Measurements from ENCODE around the gene SORCS2. TPM values are rescaled to one million over a fixed set of nuclear protein-coding genes. Genes with fewer than 3 reads are reported as not detected.

SORCS2 gene
- total and polyA plus RNA-seq, 2 of the 8 experiments (the other 6 are each of a cell fraction or from before 2014, with no cell fraction given): 0.36 to 1.8 TPM

DNA sequence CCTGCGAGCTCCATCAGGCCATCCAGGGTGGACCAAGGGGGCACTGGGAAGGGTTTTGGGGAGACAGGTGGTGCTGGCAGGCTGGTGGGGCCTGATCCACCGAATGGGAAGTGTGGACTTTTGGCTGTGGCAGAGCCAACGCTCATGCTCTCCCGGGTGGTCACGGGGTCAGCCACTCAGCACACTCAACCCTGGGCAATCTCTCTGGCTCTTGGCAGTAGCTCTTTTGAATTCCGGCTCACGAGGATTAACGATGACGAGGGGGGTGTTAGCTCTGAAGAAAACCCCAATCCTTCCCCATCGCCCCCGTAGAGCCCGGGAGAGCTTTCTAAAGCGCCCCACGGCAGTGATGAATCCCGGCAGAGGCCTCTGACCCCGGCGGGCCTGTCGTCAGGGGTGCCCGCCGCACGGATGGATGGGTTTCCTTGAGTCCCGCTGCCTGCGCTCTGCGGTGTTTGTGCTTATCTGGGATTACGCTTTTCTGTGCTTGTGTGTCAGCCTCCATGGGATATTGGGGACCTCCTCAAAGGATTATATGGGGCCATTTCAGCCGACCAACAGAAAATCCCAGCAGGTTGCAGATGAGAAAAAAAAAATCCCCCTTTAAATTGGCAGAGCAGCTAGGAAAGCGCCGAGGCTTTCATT is 399.2 kb downstream of the SORCS2 start:
- no peak overlapping the region for H2BK5ac ChIP-seq (ENCODE audit: low read depth, low read length)
- DNase-seq (ENCODE audit: low read depth in 1 of 2, low spot score in 2 of 2) (no peak), FAIRE-seq (no peak)
- no peak overlapping the region for H3K9ac ChIP-seq (replicated peaks in 1 of 4; ENCODE audit: extremely low read depth in 1 of 4, low read depth in 3 of 4, low read length in 3 of 4)
- no peak overlapping the region for H4K91ac ChIP-seq (replicated peaks; ENCODE audit: insufficient read length, low read length)
- TF ChIP-seq RXRA (IDR thresholded peaks at IDR 0.05; ENCODE audit: insufficient read depth, low read depth, low read length) (no peak), BACH1 (IDR thresholded peaks at IDR 0.05; ENCODE audit: low read length) (no peak), HDAC6 (IDR thresholded peaks at IDR 0.05; ENCODE audit: low read depth, low read length) (no peak), SP2 (IDR thresholded peaks at IDR 0.05; ENCODE audit: low read length) (no peak), CHD1 (IDR thresholded peaks at IDR 0.05; ENCODE audit: low read depth, low read length) (no peak), BCL11A (IDR thresholded peaks at IDR 0.05; ENCODE audit: low read depth in 2 of 2, low read length in 2 of 2) (no peak), TAF1 (IDR thresholded peaks at IDR 0.05; ENCODE audit: low read depth, low read length) (no peak), CBX8 (IDR thresholded peaks at IDR 0.05; ENCODE audit: borderline replicate concordance, low read depth, low read length) (no peak), GABPA (IDR thresholded peaks at IDR 0.05; ENCODE audit: borderline replicate concordance, insufficient read depth, low read length) (no peak), TAF7 (optimal IDR thresholded peaks at IDR 0.05; ENCODE audit: borderline replicate concordance, low read depth, low read length) (no peak), SP4 (IDR thresholded peaks at IDR 0.05; ENCODE audit: low read length) (no peak), YY1 (IDR thresholded peaks at IDR 0.05; ENCODE audit: low read depth, low read length) (no peak), TEAD4 (IDR thresholded peaks at IDR 0.05; ENCODE audit: low read depth, low read length) (no peak)
- no peak overlapping the region for H3K4ac ChIP-seq (replicated peaks; ENCODE audit: insufficient read length, low read depth, low read length)
- H3K27me3 ChIP-seq (replicated peaks in 1 of 4; ENCODE audit: control insufficient read depth in 3 of 4, extremely low read depth in 1 of 4, insufficient read depth in 3 of 4, low read length in 3 of 4): no peaks in the 10 kb centered on the region
- no peaks in the 10 kb centered on the region for H3K36me3 ChIP-seq (ENCODE audit: control insufficient read depth in 2 of 4, insufficient read depth in 4 of 4, low read length in 3 of 4)
- no peak overlapping the region for H3K56ac ChIP-seq (replicated peaks; ENCODE audit: insufficient read length, low read depth, low read length)
- no peak overlapping the region for H3K23ac ChIP-seq (ENCODE audit: insufficient read length)
- H3K14ac ChIP-seq (ENCODE audit: insufficient read length): no peak overlapping the region
- ChIA-PET CTCF (ENCODE audit: partially characterized antibody) (interaction anchor here (0.6 to 1.7 kb wide), 9 partner anchors 8 to 256 kb away, joined by 3 to 8 read pairs (median 3); no protein-coding TSS in a partner anchor), POLR2A (ENCODE audit: partially characterized antibody) (no interaction called here)
- no peak overlapping the region for H3K27ac ChIP-seq (ENCODE audit: low read depth, low read length)
- peaks cover 0 to 5% (median 1%) of the 10 kb centered on the region in 4 experiments; a peak in 4 of 7 replicates for H3K4me1 ChIP-seq (replicated peaks in 1 of 4; ENCODE audit: control insufficient read depth in 3 of 4, insufficient read depth in 4 of 4, low read length in 3 of 4)
- H3K4me2 ChIP-seq (ENCODE audit: insufficient read depth in 1 of 2, low read depth in 2 of 2, low read length in 2 of 2): no peak overlapping the region
- H4K20me1 ChIP-seq (replicated peaks in 1 of 2; ENCODE audit: control insufficient read depth in 1 of 2, insufficient read depth in 2 of 2, low read length in 2 of 2): no peaks in the 10 kb centered on the region
- no peaks in the 10 kb centered on the region for H3K23me2 ChIP-seq (ENCODE audit: low read depth, low read length)
- no peak overlapping the region for H2BK15ac ChIP-seq (ENCODE audit: low read length)
- no peak overlapping the region for H2BK120ac ChIP-seq (replicated peaks; ENCODE audit: low read depth, low read length)
- H4K5ac ChIP-seq (ENCODE audit: insufficient read length, low read depth, low read length): no peak overlapping the region
- H2AK5ac ChIP-seq (ENCODE audit: low read depth, low read length): no peak overlapping the region
- WGBS, 2 experiments (ENCODE audit: extremely low coverage in 1 of 2, insufficient coverage in 1 of 2, insufficient read length in 1 of 2, insufficient replicate concordance in 2 of 2, low coverage in 1 of 2, low lambda C conversion rate in 2 of 2, missing lambda C conversion rate in 1 of 2): 96% methylated on average over 28 of the region's 28 CpGs; no CpG with 5 or more reads in 1 of the 2 experiments
- H3K79me2 ChIP-seq (ENCODE audit: control insufficient read depth in 1 of 2, insufficient read depth in 2 of 2, low read length in 2 of 2): no peaks in the 10 kb centered on the region
- no peaks in the 10 kb centered on the region for H3K9me3 ChIP-seq (ENCODE audit: insufficient read depth in 2 of 2, low read depth in 1 of 2, low read length in 1 of 2)
- no peak overlapping the region for H2BK20ac ChIP-seq (ENCODE audit: low read length)
- no peak overlapping the region for H3K4me3 ChIP-seq (ENCODE audit: extremely low read depth in 1 of 4, insufficient read depth in 2 of 4, low read depth in 3 of 4, low read length in 4 of 4)
- no peak overlapping the region for H3K18ac ChIP-seq (ENCODE audit: extremely low read depth, low read length)
- H3K79me1 ChIP-seq (ENCODE audit: low read depth, low read length): no peaks in the 10 kb centered on the region; the same call in 1 of the 2 replicates
- H2AFZ ChIP-seq (ENCODE audit: low read length): no peak overlapping the region
- peak overlapping the region; percentile 70; the same call in 1 of the 2 replicates for H2BK12ac ChIP-seq (ENCODE audit: low read depth, low read length)
- H4K8ac ChIP-seq (ENCODE audit: extremely low read depth, insufficient read depth, low read length): no peak overlapping the region
